H9 (cell line): ENCODE results near the gene RAB6B. TPM values are rescaled to one million over a fixed set of nuclear protein-coding genes. Genes with fewer than 3 reads are reported as not detected.

ENCODE experiments used
- DNase-seq: peaks from one replicate; pipeline ENCODE4 v3.0.0-alpha.2; 2017
- H2AFZ ChIP-seq: one replicate; pipeline ENCODE4 v1.6.1; 2013; ENCODE audit warnings: mild to moderate bottlenecking, low read length, control low read depth, moderate library complexity
- H2AK5ac ChIP-seq: 2 replicates; pipeline ENCODE4 v1.6.1; 2013; ENCODE audit warnings: low read length, control low read depth, mixed read lengths; ENCODE audit not compliant: insufficient read length
- H2BK120ac ChIP-seq: one replicate; pipeline ENCODE4 v1.6.1; 2013; ENCODE audit warnings: low read depth, mild to moderate bottlenecking, low read length, control low read depth, inconsistent platforms; ENCODE audit not compliant: poor library complexity, severe bottlenecking
- H2BK12ac ChIP-seq: 2 replicates; pipeline ENCODE4 v1.6.1; 2013; ENCODE audit warnings: low read length, control low read depth, mixed read lengths, low read depth; ENCODE audit not compliant: insufficient read length
- H2BK15ac ChIP-seq: 2 replicates; pipeline ENCODE4 v1.6.1; 2013; ENCODE audit warnings: low read depth, low read length, control low read depth
- H2BK20ac ChIP-seq: one replicate; pipeline ENCODE4 v1.6.1; 2013; ENCODE audit warnings: low read depth, mild to moderate bottlenecking, low read length, control low read depth, inconsistent platforms; ENCODE audit not compliant: poor library complexity, severe bottlenecking
- H2BK5ac ChIP-seq: 2 replicates; pipeline ENCODE4 v1.6.1; 2013; ENCODE audit warnings: low read length, control low read depth, mixed read lengths; ENCODE audit not compliant: insufficient read length
- H3K14ac ChIP-seq: 2 replicates; pipeline ENCODE4 v1.6.1; 2013; ENCODE audit warnings: low read length, control low read depth; ENCODE audit not compliant: insufficient read depth
- H3K18ac ChIP-seq: 2 replicates; pipeline ENCODE4 v1.6.1; 2013; ENCODE audit warnings: low read depth, mild to moderate bottlenecking, mixed read lengths, low read length, control low read depth; ENCODE audit not compliant: insufficient read length
- H3K23ac ChIP-seq: 2 replicates; pipeline ENCODE4 v1.6.1; 2013; ENCODE audit warnings: low read length, control low read depth, mixed read lengths, low read depth; ENCODE audit not compliant: insufficient read length
- H3K23me2 ChIP-seq: 2 replicates; pipeline ENCODE4 v1.6.1; 2013; ENCODE audit warnings: low read depth, mild to moderate bottlenecking, mixed read lengths, low read length, control low read depth; ENCODE audit not compliant: insufficient read length, poor library complexity, severe bottlenecking
- H3K27ac ChIP-seq: 2 replicates; pipeline ENCODE4 v1.5.1; 2013; ENCODE audit warnings: low read length, control low read depth, mixed read lengths, low read depth; ENCODE audit not compliant: insufficient read length
- H3K27me3 ChIP-seq: 2 replicates; pipeline ENCODE4 v1.6.1; 2013; ENCODE audit warnings: low read length, control low read depth, inconsistent platforms; ENCODE audit not compliant: insufficient read depth
- H3K4ac ChIP-seq: 2 replicates; pipeline ENCODE4 v1.6.1; 2013; ENCODE audit warnings: low read depth, mild to moderate bottlenecking, control low read depth, inconsistent platforms, low read length, moderate library complexity
- H3K4me1 ChIP-seq: 2 replicates; pipeline ENCODE4 v1.6.1; 2013; ENCODE audit warnings: low read length, control low read depth, inconsistent platforms; ENCODE audit not compliant: insufficient read depth
- H3K4me2 ChIP-seq: 2 replicates; pipeline ENCODE4 v1.6.1; 2013; ENCODE audit warnings: low read length, control low read depth, mixed read lengths; ENCODE audit not compliant: insufficient read length, insufficient read depth
- H3K56ac ChIP-seq: 2 replicates; pipeline ENCODE4 v1.6.1; 2013; ENCODE audit warnings: low read depth, mild to moderate bottlenecking, mixed read lengths, low read length, control low read depth; ENCODE audit not compliant: insufficient read length
- H3K79me1 ChIP-seq: 2 replicates; pipeline ENCODE4 v1.6.1; 2013; ENCODE audit warnings: low read depth, mild to moderate bottlenecking, moderate library complexity, low read length, control low read depth, inconsistent platforms; ENCODE audit not compliant: insufficient read depth, poor library complexity, severe bottlenecking
- H3K79me2 ChIP-seq: 2 replicates; pipeline ENCODE4 v1.6.1; 2013; ENCODE audit warnings: low read length, control low read depth, inconsistent platforms; ENCODE audit not compliant: insufficient read depth
- H3K9ac ChIP-seq: 2 replicates; pipeline ENCODE4 v1.6.1; 2013; ENCODE audit warnings: low read length, control low read depth, mixed read lengths; ENCODE audit not compliant: insufficient read length; ENCODE audit errors: extremely low read depth
- H3K9me3 ChIP-seq: one replicate; pipeline ENCODE4 v1.6.1; 2013; ENCODE audit warnings: low read depth, low read length, inconsistent platforms; ENCODE audit not compliant: control insufficient read depth
- H3T11ph ChIP-seq: one replicate; pipeline ENCODE4 v1.6.1; 2013; ENCODE audit warnings: mild to moderate bottlenecking, low read length, control low read depth, inconsistent platforms
- H4K20me1 ChIP-seq: one replicate; pipeline ENCODE4 v1.6.1; 2013; ENCODE audit not compliant: control insufficient read depth, insufficient read length, insufficient read depth
- H4K5ac ChIP-seq: 2 replicates; pipeline ENCODE4 v1.6.1; 2013; ENCODE audit warnings: low read depth, mild to moderate bottlenecking, mixed read lengths, low read length, control low read depth; ENCODE audit not compliant: insufficient read length
- H4K8ac ChIP-seq: replicated peaks from 2 replicates; pipeline ENCODE4 v1.6.1; 2013; ENCODE audit warnings: low read length, control low read depth, mixed read lengths, low read depth; ENCODE audit not compliant: insufficient read length
- H4K91ac ChIP-seq: 2 replicates; pipeline ENCODE4 v1.6.1; 2013; ENCODE audit warnings: low read depth, mild to moderate bottlenecking, moderate library complexity, mixed read lengths, low read length, control low read depth; ENCODE audit not compliant: insufficient read length
- H3K27ac Mint-ChIP-seq, 3 experiments: 2 replicates in 2 of 3; 3 replicates in 1 of 3; pipeline ENCODE4 v1.8.0; 2020 to 2021; ENCODE audit warnings: mixed read lengths in 3 of 3, mild to moderate bottlenecking in 1 of 3, moderate library complexity in 1 of 3
- H3K27me3 Mint-ChIP-seq: 2 replicates; pipeline ENCODE4 v1.8.0; 2021; ENCODE audit warnings: low read depth, mild to moderate bottlenecking, moderate library complexity, mixed read lengths
- H3K36me3 Mint-ChIP-seq, 3 experiments: 2 replicates in 2 of 3; 3 replicates in 1 of 3; pipeline ENCODE4 v1.8.0; 2020 to 2021; ENCODE audit warnings: low read depth in 3 of 3, mixed read lengths in 3 of 3; ENCODE audit not compliant: insufficient read depth in 1 of 3
- H3K4me1 Mint-ChIP-seq, 2 experiments: 2 replicates each; pipeline ENCODE4 v1.8.0; 2020; ENCODE audit warnings: mixed read lengths in 2 of 2
- H3K4me3 Mint-ChIP-seq, 2 experiments: 2 replicates in 1 of 2; 3 replicates in 1 of 2; pipeline ENCODE4 v1.8.0; 2020 to 2021; ENCODE audit warnings: mild to moderate bottlenecking in 2 of 2, mixed read lengths in 2 of 2, moderate library complexity in 1 of 2
- H3K9me3 Mint-ChIP-seq, 2 experiments: 2 replicates in 1 of 2; 3 replicates in 1 of 2; pipeline ENCODE4 v1.8.0; 2020; ENCODE audit warnings: mild to moderate bottlenecking in 2 of 2, mixed read lengths in 2 of 2, moderate library complexity in 1 of 2
- CTCF ChIP-seq: fragments of 200-600 bp; sonication (generic); conservative IDR thresholded peaks from 3 replicates; pipeline ENCODE4 v1.8.0; 2021; ENCODE audit warnings: antibody characterized with exemption, mild to moderate bottlenecking
- WGBS: extraction: QIAGEN DNeasy Blood & Tissue Kit; methylation state at CpG from one replicate; pipeline ENCODE4 v1.1.7; 2013; ENCODE audit warnings: missing lambda C conversion rate, low lambda C conversion rate, mixed read lengths; ENCODE audit not compliant: insufficient read length; ENCODE audit errors: extremely low coverage; 5-methylcytosine and 5-hydroxymethylcytosine counted together
- total RNA-seq: library from RNA; stranded (reverse); gene quantifications from 2 replicates; pipeline ENCODE4 v1.2.1, GENCODE V29; 2021

The RAB6B gene
- total RNA-seq, 1 experiment from 2014 or later: 12.3 TPM

GRCh38 chr3:133799794-133800585 is 95.7 kb downstream of the RAB6B start:
- Histone ChIP-seq H3K56ac (no peak overlapping the region), H3K4me2 (no peak overlapping the region), H3K4ac (no peak overlapping the region), H4K8ac (no peak overlapping the region), H3K18ac (no peak overlapping the region), H3K9me3 (no peaks in the 10 kb centered on the region), H3K9ac (no peak overlapping the region), H3K79me2 (no peaks in the 10 kb centered on the region), H2AFZ (no peak overlapping the region), H3K23me2 (no peaks in the 10 kb centered on the region), H3K23ac (no peak overlapping the region), H2AK5ac (no peak overlapping the region), H4K20me1 (no peaks in the 10 kb centered on the region), H3K79me1 (no peaks in the 10 kb centered on the region), H2BK120ac (no peak overlapping the region), H3T11ph (no peak overlapping the region), H2BK15ac (no peak overlapping the region), H3K14ac (no peak overlapping the region), H3K4me1 (no peaks in the 10 kb centered on the region), H4K5ac (no peak overlapping the region), H3K27ac (no peak overlapping the region), H4K91ac (no peak overlapping the region), H2BK5ac (no peak overlapping the region), H3K27me3 (no peaks in the 10 kb centered on the region), H2BK20ac (no peak overlapping the region), H2BK12ac (no peak overlapping the region)
- Mint-ChIP-seq H3K27me3 (peaks cover 31% of the 10 kb centered on the region), H3K27ac (no peak overlapping the region), H3K4me3 (no peak overlapping the region), H3K9me3 (peaks cover 9 to 14% of the 10 kb centered on the region in 2 experiments), H3K36me3 (peaks cover 7 to 9% (median 8%) of the 10 kb centered on the region in 3 experiments), H3K4me1 (peaks cover 3 to 4% of the 10 kb centered on the region in 2 experiments; a peak in 3 of 4 replicates)
- no peak for DNase-seq
- no CpG with 5 or more reads among the region's 7 CpGs for WGBS
- no peak for TF ChIP-seq CTCF
